K562 (cell line): ENCODE data around the gene MCM9. TPM values are rescaled to one million over a fixed set of nuclear protein-coding genes. Genes with fewer than 3 reads are reported as not detected.

ENCODE experiments used
- ARID1B ChIP-seq: fragments of 450-650 bp; IDR thresholded peaks from 2 replicates; pipeline ENCODE4 v1.6.1; 2016; ENCODE audit warnings: antibody characterized with exemption, mild to moderate bottlenecking, inconsistent platforms
- DNMT1 ChIP-seq: fragments of 450-650 bp; IDR thresholded peaks from 2 replicates; pipeline ENCODE4 v1.6.1; 2016; ENCODE audit warnings: antibody characterized with exemption, mild to moderate bottlenecking
- HNRNPH1 ChIP-seq: fragments of 200-400 bp; formaldehyde crosslinking; optimal IDR thresholded peaks from 2 replicates; pipeline ENCODE3; 2017; ENCODE audit warnings: low read depth, mild to moderate bottlenecking, low read length, moderate library complexity
- KLF13 ChIP-seq: fragments of 450-650 bp; IDR thresholded peaks from 2 replicates; pipeline ENCODE4 v1.6.1; 2016; ENCODE audit warnings: missing genetic modification characterization, low read depth, mild to moderate bottlenecking, missing compliant biosample characterization, moderate library complexity, borderline replicate concordance
- PHB ChIP-seq: fragments of 250-450 bp; sonication (Bioruptor Pico); IDR thresholded peaks from 2 replicates; pipeline ENCODE4 v1.5.0; 2021
- PML ChIP-seq: IDR thresholded peaks from 2 replicates; pipeline ENCODE4 v1.6.1; 2012; ENCODE audit warnings: low read length, inconsistent platforms
- SIRT6 ChIP-seq: IDR thresholded peaks from one replicate; pipeline ENCODE4 v1.6.1; 2012; ENCODE audit warnings: low read depth, mild to moderate bottlenecking, control low read depth, inconsistent platforms, low read length, moderate library complexity
- STAT5A ChIP-seq: IDR thresholded peaks from 2 replicates; pipeline ENCODE4 v1.6.1; 2012; ENCODE audit warnings: low read length, inconsistent platforms, borderline replicate concordance
- TAL1 ChIP-seq: fragments of 450-650 bp; IDR thresholded peaks from 2 replicates; pipeline ENCODE4 v1.6.1; 2016; ENCODE audit warnings: mild to moderate bottlenecking
- ZNF3 ChIP-seq: fragments of 250-450 bp; sonication (Bioruptor Pico); IDR thresholded peaks from 2 replicates; pipeline ENCODE4 v1.5.0; 2021; ENCODE audit warnings: mild to moderate bottlenecking, moderate library complexity
- polyA plus RNA-seq, 8 experiments: library from polyadenylated mRNA; depleted of rRNA in 4 of 8; stranded (reverse) in 5 of 8; unstranded in 3 of 8; fragments of >200 nt; fragmentation: Nextera tagmentation in 2 of 8; fragmentation: Illumina TruSeq in 1 of 8; extraction: Ambion mirVana in 2 of 8; extraction: Trizol in 1 of 8; gene quantifications; 2 replicates each; pipeline versions ENCODE4 v1.2.1 to v1.2.3, GENCODE V29; 2011 to 2014; ENCODE audit warnings: inconsistent platforms in 1 of 8, missing spikeins in 1 of 8
- total RNA-seq, 7 experiments: library from RNA; depleted of rRNA in 6 of 7; stranded (reverse); fragments of >200 nt in 6 of 7; fragmentation: Illumina TruSeq in 2 of 7; extraction: Trizol in 2 of 7; gene quantifications; 2 replicates each; pipeline versions ENCODE4 v1.2.1 to v1.2.3, GENCODE V29; 2011 to 2021; ENCODE audit warnings: low replicate concordance in 1 of 7
- TF ChIP-seq, protein P1 (sequence below): sonication (generic); formaldehyde crosslinking; IDR thresholded peaks from 2 replicates; pipeline ENCODE4 v1.8.1; 2023; ENCODE audit warnings: missing genetic modification reagents, mild to moderate bottlenecking, borderline replicate concordance
- TF ChIP-seq, protein P2 (sequence below): fragments of 450-650 bp; IDR thresholded peaks from 2 replicates; pipeline ENCODE4 v1.6.1; 2017; ENCODE audit warnings: antibody characterized with exemption, mild to moderate bottlenecking
- TF ChIP-seq, protein P3 (sequence below): fragments of 450-650 bp; formaldehyde crosslinking; IDR thresholded peaks from 2 replicates; pipeline ENCODE4 v1.4.0; 2020; ENCODE audit warnings: mild to moderate bottlenecking, mixed read lengths
- TF ChIP-seq, protein P4 (sequence below): fragments of 250-450 bp; sonication (Bioruptor Pico); IDR thresholded peaks from 2 replicates; pipeline ENCODE4 v1.4.0; 2020; ENCODE audit warnings: mild to moderate bottlenecking

MCM9 gene
- total and polyA plus RNA-seq, 9 of the 15 experiments (the other 6 are each of a cell fraction or from before 2014, with no cell fraction given): 4.8 to 16.7 (median 11.6) TPM

- TF ChIP-seq, protein P1, sequence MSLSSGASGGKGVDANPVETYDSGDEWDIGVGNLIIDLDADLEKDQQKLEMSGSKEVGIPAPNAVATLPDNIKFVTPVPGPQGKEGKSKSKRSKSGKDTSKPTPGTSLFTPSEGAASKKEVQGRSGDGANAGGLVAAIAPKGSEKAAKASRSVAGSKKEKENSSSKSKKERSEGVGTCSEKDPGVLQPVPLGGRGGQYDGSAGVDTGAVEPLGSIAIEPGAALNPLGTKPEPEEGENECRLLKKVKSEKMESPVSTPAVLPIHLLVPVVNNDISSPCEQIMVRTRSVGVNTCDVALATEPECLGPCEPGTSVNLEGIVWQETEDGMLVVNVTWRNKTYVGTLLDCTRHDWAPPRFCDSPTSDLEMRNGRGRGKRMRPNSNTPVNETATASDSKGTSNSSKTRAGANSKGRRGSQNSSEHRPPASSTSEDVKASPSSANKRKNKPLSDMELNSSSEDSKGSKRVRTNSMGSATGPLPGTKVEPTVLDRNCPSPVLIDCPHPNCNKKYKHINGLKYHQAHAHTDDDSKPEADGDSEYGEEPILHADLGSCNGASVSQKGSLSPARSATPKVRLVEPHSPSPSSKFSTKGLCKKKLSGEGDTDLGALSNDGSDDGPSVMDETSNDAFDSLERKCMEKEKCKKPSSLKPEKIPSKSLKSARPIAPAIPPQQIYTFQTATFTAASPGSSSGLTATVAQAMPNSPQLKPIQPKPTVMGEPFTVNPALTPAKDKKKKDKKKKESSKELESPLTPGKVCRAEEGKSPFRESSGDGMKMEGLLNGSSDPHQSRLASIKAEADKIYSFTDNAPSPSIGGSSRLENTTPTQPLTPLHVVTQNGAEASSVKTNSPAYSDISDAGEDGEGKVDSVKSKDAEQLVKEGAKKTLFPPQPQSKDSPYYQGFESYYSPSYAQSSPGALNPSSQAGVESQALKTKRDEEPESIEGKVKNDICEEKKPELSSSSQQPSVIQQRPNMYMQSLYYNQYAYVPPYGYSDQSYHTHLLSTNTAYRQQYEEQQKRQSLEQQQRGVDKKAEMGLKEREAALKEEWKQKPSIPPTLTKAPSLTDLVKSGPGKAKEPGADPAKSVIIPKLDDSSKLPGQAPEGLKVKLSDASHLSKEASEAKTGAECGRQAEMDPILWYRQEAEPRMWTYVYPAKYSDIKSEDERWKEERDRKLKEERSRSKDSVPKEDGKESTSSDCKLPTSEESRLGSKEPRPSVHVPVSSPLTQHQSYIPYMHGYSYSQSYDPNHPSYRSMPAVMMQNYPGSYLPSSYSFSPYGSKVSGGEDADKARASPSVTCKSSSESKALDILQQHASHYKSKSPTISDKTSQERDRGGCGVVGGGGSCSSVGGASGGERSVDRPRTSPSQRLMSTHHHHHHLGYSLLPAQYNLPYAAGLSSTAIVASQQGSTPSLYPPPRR: 0 out of 2 replicates have a peak, but pooled peaks have one; percentile 34
- TF ChIP-seq STAT5A (peak; percentile 31; the same call in 1 of the 2 replicates), KLF13 (tag) (no peak), SIRT6 (no peak), TAL1 (peak; percentile 74), DNMT1 (no peak), PML (peak; percentile 44; the same call in 1 of the 2 replicates), ARID1B (peak; percentile 79), HNRNPH1 (no peak), ZNF3 (CRISPR knock-in tag) (no peak), PHB (no peak)
- TF ChIP-seq, protein P2, sequence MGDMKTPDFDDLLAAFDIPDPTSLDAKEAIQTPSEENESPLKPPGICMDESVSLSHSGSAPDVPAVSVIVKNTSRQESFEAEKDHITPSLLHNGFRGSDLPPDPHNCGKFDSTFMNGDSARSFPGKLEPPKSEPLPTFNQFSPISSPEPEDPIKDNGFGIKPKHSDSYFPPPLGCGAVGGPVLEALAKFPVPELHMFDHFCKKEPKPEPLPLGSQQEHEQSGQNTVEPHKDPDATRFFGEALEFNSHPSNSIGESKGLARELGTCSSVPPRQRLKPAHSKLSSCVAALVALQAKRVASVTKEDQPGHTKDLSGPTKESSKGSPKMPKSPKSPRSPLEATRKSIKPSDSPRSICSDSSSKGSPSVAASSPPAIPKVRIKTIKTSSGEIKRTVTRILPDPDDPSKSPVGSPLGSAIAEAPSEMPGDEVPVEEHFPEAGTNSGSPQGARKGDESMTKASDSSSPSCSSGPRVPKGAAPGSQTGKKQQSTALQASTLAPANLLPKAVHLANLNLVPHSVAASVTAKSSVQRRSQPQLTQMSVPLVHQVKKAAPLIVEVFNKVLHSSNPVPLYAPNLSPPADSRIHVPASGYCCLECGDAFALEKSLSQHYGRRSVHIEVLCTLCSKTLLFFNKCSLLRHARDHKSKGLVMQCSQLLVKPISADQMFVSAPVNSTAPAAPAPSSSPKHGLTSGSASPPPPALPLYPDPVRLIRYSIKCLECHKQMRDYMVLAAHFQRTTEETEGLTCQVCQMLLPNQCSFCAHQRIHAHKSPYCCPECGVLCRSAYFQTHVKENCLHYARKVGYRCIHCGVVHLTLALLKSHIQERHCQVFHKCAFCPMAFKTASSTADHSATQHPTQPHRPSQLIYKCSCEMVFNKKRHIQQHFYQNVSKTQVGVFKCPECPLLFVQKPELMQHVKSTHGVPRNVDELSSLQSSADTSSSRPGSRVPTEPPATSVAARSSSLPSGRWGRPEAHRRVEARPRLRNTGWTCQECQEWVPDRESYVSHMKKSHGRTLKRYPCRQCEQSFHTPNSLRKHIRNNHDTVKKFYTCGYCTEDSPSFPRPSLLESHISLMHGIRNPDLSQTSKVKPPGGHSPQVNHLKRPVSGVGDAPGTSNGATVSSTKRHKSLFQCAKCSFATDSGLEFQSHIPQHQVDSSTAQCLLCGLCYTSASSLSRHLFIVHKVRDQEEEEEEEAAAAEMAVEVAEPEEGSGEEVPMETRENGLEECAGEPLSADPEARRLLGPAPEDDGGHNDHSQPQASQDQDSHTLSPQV: peak; percentile 44; the same call in 1 of the 2 replicates
- TF ChIP-seq, protein P3, sequence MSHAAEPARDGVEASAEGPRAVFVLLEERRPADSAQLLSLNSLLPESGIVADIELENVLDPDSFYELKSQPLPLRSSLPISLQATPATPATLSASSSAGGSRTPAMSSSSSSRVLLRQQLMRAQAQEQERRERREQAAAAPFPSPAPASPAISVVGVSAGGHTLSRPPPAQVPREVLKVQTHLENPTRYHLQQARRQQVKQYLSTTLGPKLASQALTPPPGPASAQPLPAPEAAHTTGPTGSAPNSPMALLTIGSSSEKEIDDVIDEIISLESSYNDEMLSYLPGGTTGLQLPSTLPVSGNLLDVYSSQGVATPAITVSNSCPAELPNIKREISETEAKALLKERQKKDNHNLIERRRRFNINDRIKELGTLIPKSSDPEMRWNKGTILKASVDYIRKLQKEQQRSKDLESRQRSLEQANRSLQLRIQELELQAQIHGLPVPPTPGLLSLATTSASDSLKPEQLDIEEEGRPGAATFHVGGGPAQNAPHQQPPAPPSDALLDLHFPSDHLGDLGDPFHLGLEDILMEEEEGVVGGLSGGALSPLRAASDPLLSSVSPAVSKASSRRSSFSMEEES (CRISPR knock-in tag): peak; percentile 3; the same call in 1 of the 2 replicates
- TF ChIP-seq, protein P4, sequence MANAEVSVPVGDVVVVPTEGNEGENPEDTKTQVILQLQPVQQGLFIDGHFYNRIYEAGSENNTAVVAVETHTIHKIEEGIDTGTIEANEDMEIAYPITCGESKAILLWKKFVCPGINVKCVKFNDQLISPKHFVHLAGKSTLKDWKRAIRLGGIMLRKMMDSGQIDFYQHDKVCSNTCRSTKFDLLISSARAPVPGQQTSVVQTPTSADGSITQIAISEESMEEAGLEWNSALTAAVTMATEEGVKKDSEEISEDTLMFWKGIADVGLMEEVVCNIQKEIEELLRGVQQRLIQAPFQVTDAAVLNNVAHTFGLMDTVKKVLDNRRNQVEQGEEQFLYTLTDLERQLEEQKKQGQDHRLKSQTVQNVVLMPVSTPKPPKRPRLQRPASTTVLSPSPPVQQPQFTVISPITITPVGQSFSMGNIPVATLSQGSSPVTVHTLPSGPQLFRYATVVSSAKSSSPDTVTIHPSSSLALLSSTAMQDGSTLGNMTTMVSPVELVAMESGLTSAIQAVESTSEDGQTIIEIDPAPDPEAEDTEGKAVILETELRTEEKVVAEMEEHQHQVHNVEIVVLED (CRISPR knock-in tag): no peak
These were observed 42.5 kb downstream of the MCM9 start (continued) for GRCh38 chr6:118892355-118892991.
